COLO668 (cell line): ENCODE data around the gene FOXP2.
"Not testable (repeated sequence)": the region's sequence is repeated elsewhere in the genome, so short reads cannot be mapped to it uniquely, and the experiment has no call there.

Experiments
- DNase-seq: peaks from one replicate; lab custom pipeline; 2025; ENCODE audit not compliant: unreplicated experiment; lab: John Stamatoyannopoulos, UW

FOXP2 gene

DNA sequence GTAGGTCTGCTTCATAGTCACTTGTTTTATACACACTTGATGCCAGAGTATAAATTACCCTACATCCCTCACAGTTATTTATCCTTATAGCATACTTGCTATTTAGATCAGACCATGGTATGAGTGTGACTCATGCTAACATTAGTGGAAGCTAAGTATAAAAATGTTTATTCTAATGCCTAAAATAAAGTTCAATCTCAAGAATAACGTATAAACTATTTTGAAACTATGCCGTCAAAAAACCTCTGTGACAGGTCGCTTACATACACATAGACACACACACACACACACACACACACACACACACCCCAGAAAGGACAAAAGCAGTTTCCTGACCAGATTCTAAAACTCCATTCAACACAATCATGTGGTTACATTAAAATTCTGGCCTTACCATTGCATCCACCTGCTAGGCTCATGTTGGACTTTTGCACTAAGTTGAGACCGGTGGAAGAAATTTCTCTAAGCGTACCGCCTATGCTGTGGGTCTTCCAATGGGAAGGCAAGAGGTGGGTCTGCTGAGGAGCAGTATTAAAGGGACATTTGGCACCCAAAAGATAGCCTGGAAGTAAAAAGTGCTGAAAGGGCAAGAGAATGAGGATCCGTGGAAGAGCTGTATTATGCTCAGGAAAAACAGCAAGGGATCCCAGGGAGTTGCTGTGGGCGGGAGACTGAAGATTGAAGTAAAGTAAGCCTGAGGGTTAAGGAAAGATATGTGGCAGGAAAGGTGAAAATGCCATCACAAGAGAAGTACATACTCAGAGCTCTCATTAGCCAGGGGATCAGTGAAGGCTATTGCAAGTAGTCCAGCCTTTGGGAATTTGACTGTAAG, 5.0 kb downstream of the FOXP2 start:
- DNase-seq: no peak

DNA sequence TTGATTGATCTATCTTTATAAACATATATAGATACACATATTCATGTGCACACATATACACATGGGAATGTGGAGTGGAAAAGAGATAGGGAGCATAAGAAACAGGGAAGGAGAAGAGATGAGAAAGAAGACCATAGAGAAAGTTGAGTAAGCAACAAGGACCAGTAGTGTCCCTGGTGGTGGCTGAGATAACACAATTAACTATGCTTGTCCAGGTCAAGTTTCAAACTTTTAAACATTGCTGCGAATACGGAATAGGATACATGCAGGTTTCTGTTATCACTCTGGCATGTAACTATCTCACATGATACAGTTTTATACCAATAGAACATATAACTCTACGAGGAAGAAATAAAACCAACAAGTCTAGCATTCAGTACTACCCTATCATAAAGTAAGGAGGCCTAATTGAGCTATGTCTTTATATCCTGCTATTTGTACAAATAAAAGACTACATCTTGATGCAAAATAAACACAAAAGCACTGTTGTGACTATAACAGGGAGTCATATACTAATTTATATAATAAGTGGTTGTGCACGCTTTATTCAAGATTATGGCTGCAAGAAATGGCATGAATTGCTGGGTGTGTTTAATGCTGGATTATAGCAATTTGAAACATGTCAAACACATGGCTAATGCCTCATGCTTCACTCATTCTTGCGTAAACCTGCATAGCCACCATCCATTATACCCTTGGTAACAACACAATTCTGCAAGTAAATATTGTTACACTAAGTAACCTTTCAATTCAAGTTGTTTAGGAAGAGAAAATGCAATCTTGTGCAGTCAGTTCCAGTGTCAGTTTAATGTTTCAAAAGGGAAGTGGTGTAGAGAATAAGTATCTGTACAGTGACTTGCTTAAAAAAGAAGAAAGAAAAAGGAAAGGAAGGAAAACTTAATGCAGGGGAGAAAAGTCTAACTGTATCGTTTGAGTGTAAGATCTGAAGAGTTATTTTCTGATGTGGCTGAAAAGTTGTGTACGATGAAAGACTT, 8.2 kb downstream of the FOXP2 start:
- no peak for DNase-seq

GRCh38 chr7:114426382-114426781, 11.8 kb downstream of the FOXP2 start:
- DNase-seq: no peak

DNA sequence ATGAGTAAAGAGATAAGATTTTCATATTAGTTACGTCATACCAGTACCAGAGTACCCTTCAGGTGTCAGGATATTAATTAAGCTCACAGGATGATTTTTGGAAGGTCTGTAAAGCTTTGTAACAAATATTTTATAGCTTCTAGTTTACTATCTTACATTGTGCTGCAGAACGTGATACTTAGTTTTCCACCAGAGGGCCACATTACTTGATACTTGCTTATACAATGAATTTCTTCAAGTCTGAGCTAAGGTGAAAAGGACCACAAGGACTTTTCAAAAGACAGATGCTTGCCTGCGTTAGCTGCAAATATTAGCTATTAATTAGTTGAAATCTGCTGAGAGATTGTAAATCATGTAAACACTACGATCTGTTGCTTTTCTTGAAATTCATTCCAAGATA, 12.2 kb downstream of the FOXP2 start:
- no peak for DNase-seq

- DNase-seq: no peak
These were observed 13.6 kb downstream of the FOXP2 start for GRCh38 chr7:114428211-114428610.

DNA sequence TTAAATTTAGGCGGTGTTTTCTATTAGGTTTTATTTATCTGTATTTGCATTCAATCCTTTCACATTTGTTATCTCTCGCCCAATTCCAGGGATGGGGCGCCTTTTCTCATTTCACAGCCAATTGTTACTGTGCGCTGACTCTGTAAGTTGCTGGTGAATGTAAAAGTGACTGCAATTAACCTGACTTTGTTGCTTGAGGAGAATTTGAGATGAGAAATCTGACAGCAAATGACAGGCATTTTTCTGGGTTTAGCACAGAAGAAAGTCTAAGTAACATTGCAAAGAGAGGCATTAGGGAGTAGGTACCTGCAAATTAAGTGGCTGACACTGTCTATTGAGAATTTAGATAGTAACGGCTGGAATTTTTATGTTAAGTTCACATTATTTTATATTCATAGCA, 16.6 kb downstream of the FOXP2 start:
- no peak for DNase-seq

DNA sequence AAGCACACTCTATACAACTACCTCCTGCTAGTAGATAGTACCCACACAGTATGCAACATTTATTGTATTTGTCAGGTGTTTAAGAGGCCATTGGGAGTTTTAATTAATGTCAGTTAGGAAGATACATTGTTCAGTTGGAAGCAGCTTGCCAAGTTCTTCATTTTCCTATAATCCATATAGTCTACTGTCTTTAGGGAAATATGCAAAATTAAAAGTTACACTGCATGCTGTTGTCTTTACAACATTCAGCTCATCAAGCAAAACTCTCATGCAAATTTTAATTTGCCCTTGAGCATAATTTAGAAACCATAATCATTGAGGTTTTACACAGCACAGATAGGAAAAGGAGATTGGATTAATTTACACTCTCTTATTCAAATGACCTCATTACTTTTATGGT, 17.4 kb downstream of the FOXP2 start:
- no peak for DNase-seq

GRCh38 chr7:114432703-114433102, 18.1 kb downstream of the FOXP2 start:
- DNase-seq: no peak

DNA sequence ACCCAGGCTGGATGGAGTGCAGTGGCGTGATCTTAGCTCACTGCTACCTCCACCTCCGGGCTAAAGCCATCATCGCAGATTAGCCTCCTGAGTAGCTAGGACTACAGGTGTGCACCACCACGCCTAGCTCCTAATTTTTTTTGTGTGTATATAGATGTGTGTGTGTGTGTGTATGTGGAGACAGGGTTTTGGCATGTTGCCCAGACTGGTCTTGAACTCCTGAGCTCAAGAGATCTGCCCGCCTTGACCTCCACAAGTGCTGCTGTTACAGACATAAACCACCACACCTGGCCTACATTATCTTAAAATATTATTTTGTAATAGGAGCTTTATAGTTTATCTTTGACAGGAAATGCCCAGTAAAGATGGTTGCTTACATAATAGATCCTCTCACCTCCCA, 25.0 kb downstream of the FOXP2 start:
- peak; percentile 64 for DNase-seq

DNA sequence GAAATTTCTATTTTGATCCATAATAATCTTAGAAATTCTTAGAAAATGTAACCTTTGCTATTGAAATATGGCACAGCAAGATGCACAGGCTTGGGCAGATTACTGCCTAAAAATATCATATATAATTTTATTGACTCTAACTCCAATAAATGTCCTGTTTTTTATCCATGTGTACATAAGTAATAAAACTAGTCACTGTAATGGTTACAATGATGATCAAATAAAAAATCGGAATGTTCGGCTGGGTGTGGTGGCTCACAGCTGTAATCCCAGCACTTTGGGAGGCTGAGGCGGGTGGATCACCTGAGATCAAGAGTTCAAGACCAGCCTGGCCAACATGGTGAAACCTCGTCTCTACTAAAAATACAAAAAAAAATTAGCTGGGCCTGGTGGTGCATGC, 26.3 kb downstream of the FOXP2 start:
- DNase-seq: not testable (repeated sequence)

DNA sequence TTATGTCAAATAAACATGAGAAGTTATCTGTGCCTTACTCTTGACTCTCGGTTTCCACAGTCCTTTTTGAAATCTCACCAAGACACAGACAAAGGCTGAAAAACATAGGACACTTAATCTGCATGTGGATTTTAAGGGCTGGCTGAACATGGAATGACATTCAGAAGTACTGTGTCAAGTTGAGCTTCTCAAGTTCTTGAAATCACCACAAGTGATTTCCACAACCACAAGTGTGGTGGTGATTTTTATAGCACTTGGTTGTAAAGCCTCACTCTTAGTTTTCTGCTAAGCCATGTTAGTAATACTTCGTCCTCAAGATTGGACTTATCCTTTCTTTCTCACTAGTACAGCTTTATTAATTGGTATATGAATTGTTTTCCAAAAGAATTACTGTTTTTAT, 29.6 kb downstream of the FOXP2 start:
- DNase-seq: no peak

DNA sequence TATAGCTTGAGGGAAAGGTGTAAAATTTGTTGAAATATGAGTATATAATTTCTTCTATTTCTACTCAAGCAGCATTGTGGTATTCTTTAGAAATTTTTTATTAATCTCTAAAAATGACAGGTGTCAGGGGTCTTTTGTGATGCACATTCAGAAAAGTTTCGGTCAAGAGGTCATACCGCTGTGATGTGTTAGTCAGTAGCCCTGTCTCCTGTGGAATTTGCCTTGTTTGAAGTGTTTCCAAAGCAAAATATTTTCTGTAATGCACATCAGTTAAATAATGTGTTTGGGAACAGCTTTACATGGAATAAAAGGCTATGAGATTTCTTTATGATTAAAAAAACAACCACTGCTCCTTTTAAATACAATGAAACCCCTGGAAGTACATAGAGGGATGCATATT, 35.8 kb downstream of the FOXP2 start:
- DNase-seq: no peak

- no peak for DNase-seq
These were observed 45.0 kb downstream of the FOXP2 start for GRCh38 chr7:114459574-114459973.

DNA sequence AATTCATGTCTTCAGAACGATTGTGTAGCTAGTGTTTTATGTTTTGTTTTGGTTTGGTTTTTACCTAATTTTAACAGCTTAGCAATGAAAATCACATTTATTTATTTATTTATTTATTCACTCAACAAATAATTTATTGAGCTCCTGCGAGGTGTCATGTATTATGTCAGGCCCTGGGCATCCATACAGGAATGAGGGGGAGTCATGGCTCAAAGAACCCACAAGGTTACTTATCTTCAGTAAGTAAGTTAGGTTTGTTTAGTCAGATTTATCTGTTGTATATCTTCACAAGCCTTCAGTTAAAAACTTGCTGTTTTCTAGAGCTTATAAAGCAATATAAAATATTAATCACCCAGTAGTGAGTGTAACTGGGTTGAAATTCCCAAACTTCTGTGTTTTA, 45.4 kb downstream of the FOXP2 start:
- DNase-seq: no peak

DNA sequence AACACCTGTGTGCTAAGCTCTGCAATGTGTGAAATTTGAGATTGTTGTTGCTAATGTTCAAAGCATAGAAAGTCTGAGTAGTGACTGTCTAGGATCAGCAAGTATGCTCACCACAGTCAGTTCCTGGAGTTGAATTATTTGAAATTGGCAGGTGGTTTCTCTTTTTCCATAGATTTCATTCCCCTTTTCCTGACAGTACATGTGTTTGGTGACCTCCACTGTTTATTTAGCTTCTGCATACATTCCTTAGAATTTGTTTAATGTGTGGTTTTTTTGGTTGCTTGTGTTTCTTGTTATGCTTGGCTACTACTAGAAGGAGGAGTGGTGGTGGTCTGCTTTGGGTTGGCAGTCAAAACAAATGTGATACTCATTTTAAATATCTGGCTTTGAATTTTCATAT, 52.3 kb downstream of the FOXP2 start:
- DNase-seq: no peak

DNA sequence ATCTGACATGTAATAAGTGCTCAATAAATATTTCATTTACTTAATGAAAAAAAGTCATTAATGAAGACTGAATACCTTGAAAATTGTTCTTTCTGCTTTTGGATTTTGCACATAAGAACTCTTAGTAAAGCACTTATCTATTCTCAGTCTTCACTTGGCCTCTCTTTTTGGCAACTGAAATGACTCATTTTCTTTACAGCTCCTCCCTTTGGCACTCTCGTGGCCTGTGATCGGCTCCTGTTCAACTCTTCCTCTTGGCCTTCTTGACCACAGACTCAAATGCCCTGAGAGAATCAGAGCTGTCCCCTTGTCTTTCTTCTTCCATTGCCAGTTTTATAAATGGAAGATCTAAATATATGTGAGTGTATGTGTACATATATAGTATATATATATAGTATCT, 54.2 kb downstream of the FOXP2 start:
- DNase-seq: no peak

DNA sequence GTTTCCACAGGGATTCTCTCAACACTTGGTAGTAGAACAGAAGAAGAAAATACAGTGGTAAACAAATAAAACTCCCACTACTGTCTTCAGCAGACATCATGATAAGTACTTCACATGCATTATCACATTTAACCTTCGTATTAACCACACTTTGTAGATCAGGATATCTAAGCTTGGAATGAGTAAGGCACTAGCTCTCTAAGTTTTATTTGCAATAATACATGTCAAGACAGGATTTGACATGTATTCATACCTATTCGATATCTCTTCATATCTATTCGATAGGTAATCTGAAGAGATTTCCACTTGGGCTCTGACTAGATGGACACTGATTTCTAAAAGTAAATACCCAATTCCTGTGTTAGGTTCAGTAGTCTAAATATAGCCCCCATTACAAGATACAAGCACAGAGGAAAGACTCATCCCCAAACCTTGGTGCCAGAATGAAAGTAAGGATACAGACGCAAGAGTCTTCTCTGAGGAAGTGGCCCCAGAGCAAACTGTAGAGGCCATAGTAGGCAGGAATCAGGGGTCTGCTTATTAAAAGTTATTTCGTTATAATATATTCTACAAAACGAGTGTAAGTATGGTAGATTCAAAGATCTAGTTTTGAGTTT, 58.4 kb downstream of the FOXP2 start:
- DNase-seq: no peak

- DNase-seq: no peak
These were observed 63.8 kb downstream of the FOXP2 start for GRCh38 chr7:114478384-114478783.

GRCh38 chr7:114481999-114482398, 67.4 kb downstream of the FOXP2 start:
- no peak for DNase-seq

DNA sequence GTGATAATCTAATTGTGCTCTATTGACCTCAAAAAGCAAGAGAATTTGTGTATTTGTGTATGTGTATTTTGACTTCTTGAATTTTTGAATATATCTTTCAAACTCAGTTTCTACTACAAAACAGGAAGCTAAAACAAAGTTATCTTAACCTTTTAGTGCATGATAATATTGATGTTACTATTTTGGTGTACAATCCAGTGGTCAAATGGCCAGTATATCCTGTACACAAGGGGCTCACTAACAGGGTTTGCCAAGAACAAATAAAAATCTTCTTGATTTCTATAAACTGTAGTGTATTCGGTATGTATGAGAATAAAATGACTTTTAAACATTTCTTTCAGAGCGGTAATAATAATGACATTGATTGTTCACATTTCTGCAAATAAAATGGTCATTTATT, 69.6 kb downstream of the FOXP2 start:
- no peak for DNase-seq

GRCh38 chr7:114487174-114487573, 72.6 kb downstream of the FOXP2 start:
- DNase-seq: no peak

DNA sequence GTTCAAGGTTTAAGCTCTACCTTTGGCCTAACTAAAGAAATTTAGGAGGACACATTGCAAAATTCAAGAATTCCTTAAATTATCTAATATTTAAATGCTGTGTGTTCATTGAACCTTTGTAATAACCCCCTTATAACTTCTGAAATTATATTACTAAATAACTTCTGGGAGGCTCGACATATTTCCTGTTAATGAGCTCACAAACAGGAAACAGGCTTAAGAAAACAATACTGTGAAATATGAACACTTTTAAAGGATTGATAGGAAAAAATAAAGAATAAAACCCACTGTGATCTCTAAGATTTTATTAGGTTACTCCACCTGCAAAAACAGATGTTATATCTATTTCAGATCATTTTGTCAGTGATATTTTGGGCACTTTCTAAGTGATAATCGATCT, 74.1 kb downstream of the FOXP2 start:
- DNase-seq: no peak
